NCI-H128 (cell line): ENCODE results near the gene SORD.
"Not testable (repeated sequence)": the region's sequence is repeated elsewhere in the genome, so short reads cannot be mapped to it uniquely, and the experiment has no call there.

ENCODE experiments used
- DNase-seq: peaks from one replicate; lab custom pipeline; 2025; ENCODE audit not compliant: unreplicated experiment; lab: John Stamatoyannopoulos, UW

Gene SORD

DNA sequence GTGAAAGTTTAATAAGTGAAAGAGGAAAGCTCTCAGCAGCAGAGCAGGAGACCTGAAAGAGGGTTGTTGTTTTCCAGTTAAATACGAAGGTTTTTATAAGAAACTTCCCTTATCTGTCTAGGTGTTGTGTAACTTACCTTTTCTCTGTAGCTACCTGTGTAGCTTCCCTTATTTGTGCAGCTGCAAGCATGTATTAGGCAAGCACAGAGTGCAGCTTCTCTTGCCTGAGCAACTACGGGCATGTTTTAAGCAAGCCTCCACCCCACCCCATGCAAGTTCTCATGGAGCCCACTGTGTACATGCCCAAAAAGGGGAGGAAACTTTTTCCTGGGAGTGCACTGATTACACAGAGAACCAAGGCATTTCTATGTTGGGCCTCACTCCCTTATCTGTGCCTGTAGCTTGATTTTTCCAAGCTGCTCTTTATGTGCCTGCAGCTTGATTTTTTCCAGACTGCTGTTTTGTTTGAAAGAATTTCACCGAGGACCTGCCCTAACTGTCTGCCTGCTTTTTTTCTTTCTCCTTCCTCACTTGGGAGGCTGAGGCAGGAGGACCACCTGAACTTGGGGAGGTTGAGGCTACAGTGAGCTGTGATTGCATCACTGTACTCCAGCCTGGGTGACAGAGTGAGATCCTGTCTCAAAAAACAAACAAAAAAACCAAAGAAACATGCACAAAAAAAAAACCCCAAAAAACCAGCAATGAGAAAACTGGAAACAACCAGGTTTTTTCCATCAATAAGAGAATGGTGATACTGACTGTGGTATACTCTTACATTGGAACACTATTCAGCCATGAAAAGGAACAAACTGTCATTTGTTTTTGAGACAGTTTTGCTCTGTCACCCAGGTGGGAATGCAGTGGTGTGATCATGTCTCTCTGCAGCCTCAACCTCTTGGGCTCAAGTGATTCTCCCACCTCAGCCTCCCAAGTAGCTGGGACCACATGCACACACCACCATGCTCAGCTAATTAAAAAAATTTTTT, 36.0 kb downstream of the SORD start:
- not testable (repeated sequence) for DNase-seq

DNA sequence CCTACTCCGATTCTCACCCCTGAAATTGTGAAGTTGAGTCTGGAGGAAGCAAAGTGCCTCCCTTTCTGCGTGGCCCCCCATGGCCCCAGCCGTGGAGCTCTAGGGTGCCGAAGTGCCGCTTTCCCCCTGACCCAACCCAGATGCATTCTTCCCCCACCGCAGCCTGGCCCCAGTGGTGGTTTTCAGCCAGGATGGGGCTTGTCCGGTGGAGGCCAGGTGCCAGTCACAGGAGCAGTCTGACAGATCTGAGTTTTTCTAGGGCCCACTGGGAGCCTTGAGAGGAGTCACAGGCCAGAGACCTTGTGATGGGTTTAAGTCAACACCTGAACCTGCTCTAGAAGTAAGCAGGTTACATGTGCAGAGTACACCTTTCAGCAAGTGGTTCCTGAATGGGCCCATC, 39.3 kb downstream of the SORD start:
- DNase-seq: not testable (repeated sequence)

DNA sequence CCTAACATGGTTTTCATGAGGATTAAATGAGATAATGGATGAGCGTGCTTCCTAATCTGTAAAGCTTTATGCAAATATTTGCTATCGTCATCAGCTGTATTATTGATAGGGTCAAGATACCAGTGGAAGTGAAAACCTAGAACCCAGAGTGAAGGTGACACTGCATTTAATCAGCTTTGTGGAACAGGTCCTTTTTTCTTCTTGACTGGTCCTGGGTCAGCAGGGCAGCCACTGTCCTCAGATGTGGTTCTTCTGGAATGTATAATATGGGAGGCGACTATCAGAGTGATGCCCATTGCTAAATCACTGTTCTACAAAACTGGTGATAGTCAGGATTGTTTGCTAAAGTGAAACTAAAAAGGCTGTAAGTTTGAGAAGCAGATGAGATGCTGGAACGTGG, 41.4 kb downstream of the SORD start:
- no peak for DNase-seq

DNA sequence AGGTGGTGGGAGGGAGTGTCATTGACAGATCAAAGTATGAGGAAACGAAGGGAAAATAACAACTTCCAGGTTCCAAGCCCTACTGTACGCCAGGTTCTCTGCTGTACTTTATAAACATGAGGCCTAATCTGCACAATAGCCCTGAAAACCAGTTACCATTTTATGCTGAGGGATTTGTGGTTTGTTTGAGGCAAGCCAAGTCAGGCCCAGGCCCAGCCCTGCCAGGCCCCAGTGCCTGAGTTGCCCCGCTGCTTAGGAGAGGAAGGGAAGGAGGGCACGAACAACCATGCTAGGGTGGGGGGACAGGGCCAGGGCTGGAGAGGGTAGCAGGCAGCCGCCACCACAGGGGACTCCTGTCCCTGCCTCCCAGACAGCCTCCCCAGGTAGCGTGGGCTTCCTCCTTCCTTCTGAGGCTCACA, 47.0 kb downstream of the SORD start:
- DNase-seq: not testable (repeated sequence)

DNA sequence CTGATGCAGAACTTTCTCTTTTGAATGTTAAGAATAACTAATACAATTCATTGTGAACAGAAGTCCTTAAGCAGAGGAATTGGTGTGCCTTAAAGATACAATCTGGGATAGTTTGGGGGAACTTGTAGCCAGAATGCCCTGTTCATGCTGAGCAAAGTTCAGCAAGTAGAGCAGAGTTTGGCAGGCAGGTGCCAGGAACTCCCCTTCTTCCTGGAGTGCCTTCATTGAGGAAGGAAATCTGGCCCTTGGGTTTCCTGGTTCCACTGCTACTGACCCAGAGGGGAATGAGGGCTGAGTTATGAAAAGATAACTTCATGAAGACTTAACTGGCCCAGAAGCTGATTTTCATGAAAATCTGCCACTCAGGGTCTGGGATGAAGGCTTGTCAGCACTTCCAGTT, 50.6 kb downstream of the SORD start:
- DNase-seq: not testable (repeated sequence)

DNA sequence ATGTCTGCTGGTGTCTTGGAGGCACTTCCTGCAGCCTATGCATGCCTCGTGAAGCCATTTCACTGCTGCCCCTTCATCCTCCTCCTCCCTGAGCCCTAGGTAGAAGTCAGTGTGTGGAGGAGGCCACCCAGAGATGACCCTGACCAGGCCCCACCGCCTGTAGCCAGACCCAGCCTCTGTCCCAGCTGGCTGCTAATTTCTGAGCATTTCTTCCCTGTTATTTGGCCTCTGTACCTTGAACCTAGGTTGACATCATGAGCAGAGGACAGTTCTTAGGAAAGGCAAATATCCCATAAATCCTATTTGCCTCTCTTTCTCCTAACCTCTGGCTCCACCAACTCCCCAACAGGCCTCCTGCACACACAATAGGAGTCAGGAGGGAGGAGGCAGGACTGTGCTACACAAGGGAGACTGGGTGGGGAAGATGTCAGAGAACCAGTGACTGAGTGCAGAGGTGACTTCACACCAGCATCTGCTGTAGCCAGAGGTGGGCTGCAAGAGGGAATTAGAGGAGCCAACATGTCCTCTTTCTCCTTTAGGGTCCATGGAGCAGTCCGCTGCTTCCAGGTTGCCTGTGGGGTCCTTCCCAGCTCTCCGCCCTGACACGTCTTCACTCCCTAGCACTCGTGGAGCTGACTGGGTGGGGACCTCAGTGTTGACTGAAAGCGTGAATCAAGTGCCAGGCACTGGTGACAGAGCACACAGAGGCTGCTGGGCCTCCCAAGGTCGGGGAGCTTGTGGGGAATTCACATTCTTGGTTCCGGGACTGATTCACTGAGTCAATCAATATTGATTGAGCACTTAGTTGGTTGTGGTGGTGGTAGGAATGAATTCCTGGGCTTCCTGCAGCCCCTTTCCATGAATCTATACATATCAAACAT, 52.7 kb downstream of the SORD start:
- not testable (repeated sequence) for DNase-seq

DNA sequence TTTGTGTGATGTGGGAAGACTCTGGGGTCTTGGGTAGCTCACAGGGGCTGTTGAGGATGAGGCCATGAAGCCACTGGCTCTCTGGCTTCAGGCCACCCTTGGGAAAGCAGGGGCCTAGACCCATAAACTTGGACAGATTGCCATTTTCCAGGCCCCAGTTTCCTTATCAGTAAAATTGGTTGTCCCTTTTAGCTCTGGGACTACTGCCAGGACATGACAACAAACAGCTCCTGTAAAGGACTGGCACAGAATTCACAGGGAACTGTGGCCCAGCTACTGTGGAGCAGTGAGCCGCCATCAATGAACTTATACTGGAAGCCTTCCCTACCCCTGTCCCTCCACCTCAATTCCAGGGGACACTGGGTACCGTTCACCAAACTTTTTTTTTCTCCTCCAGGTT, 54.4 kb downstream of the SORD start:
- DNase-seq: not testable (repeated sequence)

DNA sequence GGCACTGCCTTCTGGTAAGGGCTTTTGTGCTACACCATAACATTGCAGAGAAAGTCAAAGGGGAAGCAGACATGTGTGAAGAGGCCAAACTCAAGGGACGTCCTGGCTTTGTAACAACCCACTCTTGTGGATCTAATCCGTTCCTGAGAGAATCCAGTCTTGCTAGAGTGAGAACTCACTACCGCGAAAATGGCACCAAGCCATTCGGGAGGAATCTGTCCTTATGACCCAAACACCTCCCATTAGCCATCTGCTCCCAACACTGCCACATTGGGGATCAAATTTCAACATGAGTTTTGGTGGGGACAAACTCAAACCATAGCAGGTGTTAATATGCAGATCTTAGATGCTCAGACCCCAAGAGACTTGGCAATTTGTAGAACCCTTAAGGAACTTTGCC, 56.2 kb downstream of the SORD start:
- DNase-seq: not testable (repeated sequence)

DNA sequence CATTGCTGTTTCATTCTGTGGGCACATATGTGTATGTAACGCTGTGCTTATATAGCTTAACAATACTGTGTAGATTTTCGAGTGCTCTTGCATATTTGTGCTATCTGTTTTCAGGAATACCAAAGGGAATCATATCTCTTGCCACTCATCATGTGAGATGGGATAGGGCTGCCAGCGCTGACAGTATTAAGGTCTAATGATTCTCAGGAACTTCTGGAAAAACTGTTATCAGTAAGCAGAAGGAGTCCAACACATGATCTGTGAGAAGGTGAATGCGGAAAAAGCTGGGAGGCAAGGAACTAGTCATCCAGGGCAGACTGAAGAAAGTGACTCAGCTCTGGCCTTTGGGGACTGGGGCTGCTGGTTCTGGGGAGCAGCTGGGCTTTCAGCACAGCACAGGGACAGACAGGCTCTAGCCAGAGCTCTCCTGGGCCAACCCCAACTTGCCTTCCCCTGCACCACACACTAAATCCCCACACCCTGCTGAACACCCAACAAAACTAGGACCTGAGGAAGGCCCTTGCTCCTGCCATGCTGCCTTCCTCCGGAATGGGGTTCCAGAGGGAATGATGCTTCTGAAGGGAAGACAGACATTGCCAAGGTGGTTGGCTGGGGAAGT, 56.7 kb downstream of the SORD start:
- not testable (repeated sequence) for DNase-seq

DNA sequence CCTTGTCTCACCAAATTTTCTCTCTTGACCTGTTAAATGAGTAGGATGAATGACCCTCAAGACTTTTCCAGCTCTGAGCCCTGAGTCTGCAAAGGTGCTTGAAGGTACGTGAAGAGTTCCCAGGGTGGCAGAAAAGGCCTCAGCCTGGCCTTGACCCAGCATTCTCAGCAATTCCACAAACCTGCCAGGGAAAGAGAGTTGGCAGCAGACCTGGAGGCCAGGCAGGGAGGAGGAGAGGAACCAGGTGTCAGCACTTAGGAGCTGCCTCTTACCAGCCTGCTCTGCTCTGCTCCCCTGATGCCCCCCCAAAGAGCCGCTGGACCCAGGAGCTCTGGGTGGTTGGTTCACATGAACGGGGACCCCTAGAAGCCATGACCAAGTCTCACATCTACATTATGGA, 57.6 kb downstream of the SORD start:
- DNase-seq: not testable (repeated sequence)

DNA sequence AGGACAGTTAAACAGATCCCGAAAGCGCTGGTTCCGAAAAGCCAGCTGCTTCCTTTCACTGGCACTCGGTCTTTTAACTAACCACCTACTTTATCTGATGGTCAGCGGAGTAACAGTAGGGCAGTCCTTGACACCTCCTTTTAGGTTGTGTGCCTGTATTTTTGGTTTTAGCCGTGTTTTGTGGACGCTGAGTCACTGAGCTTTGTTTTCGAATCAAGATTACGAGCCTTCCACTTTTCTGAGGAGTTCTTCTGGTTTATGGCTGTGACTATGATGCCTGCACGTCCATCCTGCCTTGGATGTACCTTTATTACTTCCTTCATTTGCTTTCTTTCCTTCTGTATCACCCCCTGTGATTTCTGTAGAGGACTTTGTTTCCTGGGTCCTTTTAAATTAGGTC, 59.4 kb downstream of the SORD start:
- not testable (repeated sequence) for DNase-seq

DNA sequence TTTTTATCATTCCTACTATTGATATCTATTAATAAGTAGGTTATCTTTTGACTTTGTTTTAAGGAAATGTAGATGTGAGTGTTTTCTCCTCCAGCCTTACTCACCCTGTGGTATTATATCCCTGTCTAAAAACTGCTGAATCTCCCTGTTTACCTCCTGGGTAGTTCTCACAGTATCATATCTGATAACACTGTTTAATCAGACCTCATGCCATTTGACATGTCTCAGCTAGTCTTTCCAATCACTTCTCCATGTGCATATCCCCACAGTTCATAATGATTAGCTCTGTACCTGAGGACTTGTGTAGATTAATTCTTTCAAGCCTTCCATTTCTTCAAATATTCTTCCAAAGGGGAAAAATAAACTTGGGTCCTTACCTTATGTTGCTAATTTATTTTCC, 60.2 kb downstream of the SORD start:
- no peak for DNase-seq

DNA sequence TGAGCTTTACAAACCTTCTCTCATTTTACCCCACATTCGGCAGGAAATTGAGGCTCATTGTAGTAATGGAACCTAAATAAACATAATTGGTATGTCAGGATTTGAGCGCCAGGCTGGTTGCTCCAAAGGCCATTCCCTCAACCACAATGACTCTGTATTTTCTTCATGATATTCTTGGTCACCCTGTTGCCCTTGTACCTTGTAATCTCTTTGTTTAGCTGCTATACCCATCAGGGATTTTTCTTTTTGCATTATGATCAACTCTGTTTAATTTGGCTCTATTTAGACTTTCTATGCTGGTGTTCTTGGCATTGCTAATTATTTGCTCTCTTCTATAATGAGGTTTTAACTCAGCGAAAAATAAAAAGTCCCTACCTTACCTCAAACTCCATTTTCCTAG, 61.2 kb downstream of the SORD start:
- no peak for DNase-seq

DNA sequence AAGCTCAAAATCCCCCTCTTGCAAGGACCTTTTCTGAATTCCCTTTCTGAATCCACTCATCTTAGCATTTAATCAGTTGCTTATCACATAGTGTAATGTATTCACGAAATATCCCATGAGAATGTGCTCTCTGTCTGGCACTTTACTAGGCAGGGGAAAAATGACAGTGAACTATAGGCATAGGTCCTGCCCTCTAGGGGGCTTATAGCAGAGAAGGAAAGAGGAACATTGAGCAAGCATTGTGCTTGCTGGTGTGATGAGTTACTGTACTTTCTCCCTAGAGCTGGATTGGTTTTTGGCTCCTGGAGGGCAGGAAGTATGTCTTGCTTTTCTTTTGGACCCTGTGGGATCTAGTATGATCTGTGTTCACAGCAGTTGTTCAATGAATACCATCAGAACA, 64.5 kb downstream of the SORD start:
- no peak for DNase-seq

DNA sequence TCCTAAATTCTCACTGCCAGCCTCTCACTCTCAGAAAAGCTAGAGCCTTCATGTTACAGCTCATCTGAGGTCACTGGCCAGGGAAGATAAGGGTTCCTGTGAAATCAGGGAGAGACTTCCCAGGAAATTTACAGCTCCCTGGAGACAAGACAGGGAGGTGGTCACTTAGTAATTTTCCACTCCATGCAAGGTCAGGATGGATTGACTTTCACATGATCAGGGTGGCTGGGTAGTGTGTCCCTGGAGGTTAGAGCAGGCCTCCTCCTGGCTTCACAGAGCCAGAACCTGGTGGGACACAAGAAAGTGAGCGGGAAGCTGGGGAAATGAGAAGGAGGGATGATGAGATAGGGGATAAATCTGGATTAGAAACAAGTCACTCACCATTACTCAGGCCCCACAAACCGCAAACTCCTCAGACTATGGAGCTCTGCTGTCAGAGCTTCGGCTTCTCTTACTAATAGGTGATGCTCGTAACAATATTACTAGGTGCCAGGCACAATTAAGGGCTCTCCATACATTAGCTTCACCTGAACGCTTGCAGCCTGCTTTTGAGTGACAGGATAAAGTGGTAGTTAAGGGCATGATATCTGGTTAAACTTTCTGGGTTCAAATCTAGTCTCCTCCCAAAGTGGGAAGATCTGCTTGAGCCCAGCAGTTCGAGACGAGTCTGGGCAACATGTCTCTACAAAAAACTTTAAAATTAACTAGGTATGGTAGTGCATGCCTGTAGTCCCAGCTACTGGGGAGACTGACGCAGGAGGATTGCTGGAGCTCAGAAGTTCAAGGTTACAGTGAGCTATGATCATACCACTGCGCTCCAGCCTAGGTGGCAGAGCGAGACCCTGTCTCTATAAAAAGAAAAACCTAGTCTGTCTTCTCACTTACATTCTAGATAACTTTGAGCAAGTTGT, 66.1 kb downstream of the SORD start:
- DNase-seq: no peak

DNA sequence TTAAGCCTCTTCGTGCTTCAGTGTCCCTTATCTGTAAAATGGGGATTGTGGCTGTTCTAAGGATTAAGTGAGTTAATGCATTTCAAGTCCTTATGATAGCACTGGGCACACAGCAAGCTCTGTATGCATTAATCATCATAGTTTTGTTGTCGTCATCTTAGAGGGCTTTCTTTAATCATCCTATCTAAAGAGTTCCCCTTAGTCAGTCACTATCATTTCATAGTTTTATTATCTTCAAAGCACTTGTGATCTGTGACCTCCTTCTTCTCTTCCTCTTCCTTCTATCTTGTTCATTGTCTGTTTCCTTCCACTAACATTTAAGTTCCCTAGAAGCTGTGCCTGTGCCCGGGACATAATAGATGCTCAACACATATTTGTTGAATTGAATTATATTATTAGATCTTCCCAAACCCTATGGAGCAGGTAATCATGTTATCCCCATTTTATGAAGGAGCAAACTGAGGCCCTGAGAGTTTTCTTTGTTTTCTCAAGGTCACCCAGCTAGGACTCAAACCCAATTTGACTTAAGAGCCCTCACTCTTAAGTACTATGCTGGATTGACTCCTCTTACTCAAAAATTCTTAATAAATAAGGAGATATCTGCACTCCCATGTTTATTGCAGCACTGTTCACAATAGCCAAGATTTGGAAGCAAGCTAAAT, 66.8 kb downstream of the SORD start:
- DNase-seq: no peak

DNA sequence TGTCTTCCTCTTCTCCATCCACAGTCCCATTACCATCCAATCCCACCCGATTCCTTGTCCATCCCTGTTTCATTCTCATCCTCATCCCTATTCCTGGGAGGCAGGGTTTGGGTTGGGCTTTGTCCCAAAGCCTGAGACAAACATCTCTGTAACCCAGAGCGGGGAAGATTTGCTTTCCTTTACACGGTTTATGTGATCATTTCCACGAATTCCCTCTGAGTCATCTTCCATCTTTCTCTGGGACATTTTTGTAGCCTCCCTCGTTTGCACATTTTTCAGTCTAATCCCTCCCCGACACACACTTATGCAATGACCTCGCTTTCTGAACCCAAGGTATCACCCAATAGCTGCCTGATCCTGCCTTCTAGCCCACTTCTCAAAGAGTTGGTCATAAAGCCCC, 68.2 kb downstream of the SORD start:
- no peak for DNase-seq

DNA sequence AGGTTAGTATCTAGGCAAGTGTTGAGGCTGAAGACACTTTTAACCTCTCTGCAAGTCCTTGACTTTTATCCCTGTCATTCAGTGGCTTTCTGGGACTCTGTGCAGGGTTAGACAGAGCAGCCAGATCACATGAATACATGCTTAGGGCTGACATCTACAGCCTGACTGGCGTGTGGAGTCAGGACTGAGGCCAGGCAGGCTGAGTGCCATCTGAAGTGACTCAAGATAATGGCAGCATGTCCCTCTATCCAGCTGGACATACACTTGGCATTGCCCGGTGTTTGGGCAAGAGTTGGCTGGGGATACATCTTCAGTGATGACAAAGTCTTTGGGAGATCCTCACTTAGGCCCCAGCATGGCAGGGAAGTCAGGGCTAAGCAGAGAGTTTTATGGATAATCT, 68.6 kb downstream of the SORD start:
- no peak for DNase-seq

DNA sequence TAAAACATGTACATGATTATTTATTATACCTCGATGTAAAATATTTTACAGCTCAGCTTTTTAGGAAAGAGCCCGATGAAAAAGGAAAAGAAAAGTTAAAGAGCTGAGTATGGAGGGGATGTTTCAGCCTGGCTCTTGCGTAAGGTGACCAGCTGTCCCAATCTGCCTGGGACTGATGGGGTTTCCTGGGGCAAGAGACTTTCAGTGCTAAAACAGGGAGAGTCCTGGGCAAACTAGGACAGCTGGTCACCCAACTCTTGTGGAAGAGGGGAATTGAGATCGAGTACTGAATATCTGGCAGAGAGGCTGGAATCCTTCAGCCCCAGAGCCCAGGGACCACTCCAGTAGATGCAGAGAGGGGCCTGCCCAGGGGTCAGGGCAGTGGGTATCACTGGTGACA, 70.0 kb downstream of the SORD start:
- no peak for DNase-seq
